WTC11 (cell line): ENCODE results near the gene TOMM6. TPM values are rescaled to one million over a fixed set of nuclear protein-coding genes. Genes with fewer than 3 reads are reported as not detected.

ENCODE experiments used
- ATAC-seq: fragments of 200-7000 bp; cut with Tn5 transposase; 2 replicates; pipeline ENCODE4 v1.10.0; 2021; ENCODE audit warnings: mild to moderate bottlenecking, moderate library complexity
- CTCF ChIA-PET: fragments of 300-600 bp; sonication (Branson Sonifier 250); formaldehyde crosslinking; loops from one replicate; lab custom pipeline; 2021; ENCODE audit warnings: antibody characterized with exemption; lab: Charles Lee
- POLR2A ChIA-PET: fragments of 350-600 bp; sonication (Branson Sonifier 250); formaldehyde crosslinking; loops from one replicate; lab custom pipeline; 2021; ENCODE audit warnings: antibody characterized with exemption; lab: Charles Lee
- DNase-seq: peaks from one replicate; pipeline ENCODE4 v3.0.0; 2021; ENCODE audit warnings: low spot score
- H3K27ac Mint-ChIP-seq: 2 replicates; pipeline ENCODE4 v1.8.0; 2021; ENCODE audit warnings: mixed read lengths
- H3K27me3 Mint-ChIP-seq: 2 replicates; pipeline ENCODE4 v1.8.0; 2021; ENCODE audit warnings: low read depth, mild to moderate bottlenecking, moderate library complexity, mixed read lengths
- H3K36me3 Mint-ChIP-seq: 2 replicates; pipeline ENCODE4 v1.8.0; 2021; ENCODE audit warnings: mixed read lengths
- H3K4me1 Mint-ChIP-seq: 2 replicates; pipeline ENCODE4 v1.8.0; 2022; ENCODE audit warnings: mixed read lengths
- H3K4me3 Mint-ChIP-seq: 2 replicates; pipeline ENCODE4 v1.8.0; 2021; ENCODE audit warnings: mild to moderate bottlenecking, moderate library complexity, mixed read lengths
- H3K9me3 Mint-ChIP-seq: 2 replicates; pipeline ENCODE4 v1.8.0; 2021; ENCODE audit warnings: mixed read lengths
- ESRRA ChIP-seq: sonication (generic); formaldehyde crosslinking; IDR thresholded peaks from 2 replicates; pipeline ENCODE4 v1.8.1; 2022; ENCODE audit warnings: mild to moderate bottlenecking, missing genetic modification reagents, borderline replicate concordance
- FOXK1 ChIP-seq: sonication (generic); formaldehyde crosslinking; IDR thresholded peaks from 2 replicates; pipeline ENCODE4 v1.8.0; 2022; ENCODE audit warnings: mild to moderate bottlenecking, moderate library complexity, missing genetic modification reagents
- GRHL2 ChIP-seq: fragments of 250-450 bp; sonication (Bioruptor Pico); IDR thresholded peaks from 2 replicates; pipeline ENCODE4 v1.8.0; 2022; ENCODE audit warnings: mild to moderate bottlenecking, moderate library complexity; ENCODE audit not compliant: insufficient replicate concordance, severe bottlenecking
- KAT7 ChIP-seq: sonication (generic); formaldehyde crosslinking; IDR thresholded peaks from 2 replicates; pipeline ENCODE4 v1.8.1; 2023; ENCODE audit warnings: missing genetic modification reagents, mild to moderate bottlenecking, borderline replicate concordance
- MXD4 ChIP-seq: fragments of 250-450 bp; sonication (Bioruptor Pico); IDR thresholded peaks from 2 replicates; pipeline ENCODE4 v1.8.0; 2021; ENCODE audit warnings: mild to moderate bottlenecking, moderate library complexity, borderline replicate concordance
- NFE2L1 ChIP-seq: sonication (generic); formaldehyde crosslinking; IDR thresholded peaks from 2 replicates; pipeline ENCODE4 v1.8.1; 2023; ENCODE audit warnings: missing genetic modification reagents
- NR3C1 ChIP-seq: sonication (generic); formaldehyde crosslinking; conservative IDR thresholded peaks from 2 replicates; pipeline ENCODE4 v1.8.1; 2023; ENCODE audit warnings: low read depth, mild to moderate bottlenecking, missing genetic modification reagents
- PREB ChIP-seq: sonication (generic); formaldehyde crosslinking; IDR thresholded peaks from 2 replicates; pipeline ENCODE4 v1.8.1; 2022; ENCODE audit warnings: mild to moderate bottlenecking, missing genetic modification reagents, moderate library complexity, borderline replicate concordance
- TEAD4 ChIP-seq: sonication (generic); formaldehyde crosslinking; IDR thresholded peaks from 2 replicates; pipeline ENCODE4 v1.8.0; 2022; ENCODE audit warnings: mild to moderate bottlenecking, missing genetic modification reagents
- ZBTB21 ChIP-seq: sonication (generic); formaldehyde crosslinking; IDR thresholded peaks from 2 replicates; pipeline ENCODE4 v1.8.1; 2023; ENCODE audit warnings: mild to moderate bottlenecking, missing genetic modification reagents, borderline replicate concordance
- ZNF121 ChIP-seq: sonication (generic); formaldehyde crosslinking; IDR thresholded peaks from 2 replicates; pipeline ENCODE4 v1.8.0; 2023; ENCODE audit warnings: missing genetic modification reagents
- ZNF219 ChIP-seq: sonication (generic); formaldehyde crosslinking; IDR thresholded peaks from 2 replicates; pipeline ENCODE4 v1.8.0; 2023; ENCODE audit warnings: missing genetic modification reagents, mild to moderate bottlenecking, borderline replicate concordance
- ZNF232 ChIP-seq: sonication (generic); formaldehyde crosslinking; IDR thresholded peaks from 2 replicates; pipeline ENCODE4 v1.8.0; 2022; ENCODE audit warnings: mild to moderate bottlenecking, missing genetic modification reagents
- ZNF396 ChIP-seq: fragments of 250-450 bp; sonication (Bioruptor Pico); IDR thresholded peaks from 2 replicates; pipeline ENCODE4 v1.8.0; 2021; ENCODE audit warnings: mild to moderate bottlenecking, moderate library complexity, borderline replicate concordance
- ZNF512 ChIP-seq: sonication (generic); formaldehyde crosslinking; IDR thresholded peaks from 2 replicates; pipeline ENCODE4 v1.8.1; 2022; ENCODE audit warnings: missing genetic modification reagents, borderline replicate concordance
- total RNA-seq: library from RNA; stranded (reverse); gene quantifications from 3 replicates; pipeline ENCODE4 v1.2.3, GENCODE V29; 2021
- TF ChIP-seq, protein P1 (sequence below): sonication (generic); formaldehyde crosslinking; IDR thresholded peaks from 2 replicates; pipeline ENCODE4 v1.8.0; 2022; ENCODE audit warnings: mild to moderate bottlenecking, missing genetic modification reagents

TOMM6 gene
- total RNA-seq, 1 experiment from 2014 or later = 233 TPM

GRCh38 chr6:41757271-41757670 lies 30.2 kb upstream of the TOMM6 start:
- H3K27ac Mint-ChIP-seq = no peak overlapping the region
- DNase-seq = no peak
- no peak for TF ChIP-seq ZNF121 (CRISPR knock-in tag)
- TF ChIP-seq, protein P1, sequence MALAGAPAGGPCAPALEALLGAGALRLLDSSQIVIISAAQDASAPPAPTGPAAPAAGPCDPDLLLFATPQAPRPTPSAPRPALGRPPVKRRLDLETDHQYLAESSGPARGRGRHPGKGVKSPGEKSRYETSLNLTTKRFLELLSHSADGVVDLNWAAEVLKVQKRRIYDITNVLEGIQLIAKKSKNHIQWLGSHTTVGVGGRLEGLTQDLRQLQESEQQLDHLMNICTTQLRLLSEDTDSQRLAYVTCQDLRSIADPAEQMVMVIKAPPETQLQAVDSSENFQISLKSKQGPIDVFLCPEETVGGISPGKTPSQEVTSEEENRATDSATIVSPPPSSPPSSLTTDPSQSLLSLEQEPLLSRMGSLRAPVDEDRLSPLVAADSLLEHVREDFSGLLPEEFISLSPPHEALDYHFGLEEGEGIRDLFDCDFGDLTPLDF = no peak
- TF ChIP-seq GRHL2 = no peak
- TF ChIP-seq ZNF232 (CRISPR knock-in tag) = no peak
- TF ChIP-seq ZNF219 (CRISPR knock-in tag) = no peak
- TF ChIP-seq ZNF512 (CRISPR knock-in tag) = no peak
- no peak overlapping the region for H3K4me3 Mint-ChIP-seq
- H3K9me3 Mint-ChIP-seq = no peaks in the 10 kb centered on the region
- ChIA-PET CTCF (interaction anchor here (1.5 kb wide), 1 partner anchor 22 kb away, joined by 4 read pairs; the partner anchor contains the start of gene TFEB), POLR2A (no interaction called here)
- H3K27me3 Mint-ChIP-seq = peaks cover 3% of the 10 kb centered on the region; the same call in 1 of the 2 replicates
- ATAC-seq = no peak
- peaks cover 6% of the 10 kb centered on the region for H3K4me1 Mint-ChIP-seq
- no peaks in the 10 kb centered on the region for H3K36me3 Mint-ChIP-seq

GRCh38 chr6:41757931-41758640 lies 29.4 kb upstream of the TOMM6 start:
- TF ChIP-seq GRHL2 (no peak), PREB (CRISPR knock-in tag) (no peak), MXD4 (CRISPR knock-in tag) (no peak), TEAD4 (CRISPR knock-in tag) (no peak), NR3C1 (no peak)
- ATAC-seq = no peak
- ChIA-PET POLR2A (no interaction called here), CTCF (interaction anchor here (1.5 kb wide), 1 partner anchor 23 kb away, joined by 4 read pairs; the partner anchor contains the start of gene TFEB)
- Mint-ChIP-seq H3K4me1 (peaks cover 6% of the 10 kb centered on the region), H3K36me3 (no peaks in the 10 kb centered on the region), H3K9me3 (no peaks in the 10 kb centered on the region), H3K4me3 (no peak overlapping the region), H3K27ac (no peak overlapping the region), H3K27me3 (peaks cover 2% of the 10 kb centered on the region; the same call in 1 of the 2 replicates)
- DNase-seq = no peak

DNA sequence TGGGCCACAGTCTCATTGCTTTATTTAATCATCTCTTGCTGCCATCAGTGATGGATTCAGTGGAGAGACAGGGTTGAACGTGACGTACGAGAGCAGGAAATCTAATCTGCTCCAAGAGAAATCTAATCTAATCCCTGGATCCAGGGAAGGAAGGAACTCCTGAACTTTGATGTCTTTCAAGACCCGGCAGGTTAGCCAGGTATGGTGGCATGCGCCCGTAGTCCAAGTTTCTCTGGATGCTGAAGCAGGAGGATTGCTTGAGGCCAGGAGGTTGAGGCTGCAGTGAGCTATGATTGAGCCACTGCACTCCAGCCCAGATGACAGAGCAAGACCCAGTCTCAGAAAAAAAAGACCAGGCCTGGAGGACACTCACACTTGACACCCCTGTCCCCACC lies 28.9 kb upstream of the TOMM6 start:
- no peaks in the 10 kb centered on the region for H3K36me3 Mint-ChIP-seq
- ATAC-seq = no peak
- no peak for TF ChIP-seq GRHL2
- no peak for TF ChIP-seq ZNF396 (CRISPR knock-in tag)
- no peak for TF ChIP-seq MXD4 (CRISPR knock-in tag)
- no peak for TF ChIP-seq FOXK1 (CRISPR knock-in tag)
- TF ChIP-seq ESRRA = no peak
- TF ChIP-seq ZBTB21 = no peak
- no peak for TF ChIP-seq NFE2L1 (CRISPR knock-in tag)
- TF ChIP-seq KAT7 = no peak
- TF ChIP-seq, all 79 proteins: peak for 0
- ChIA-PET CTCF (interaction anchor here (0.5 kb wide), 1 partner anchor 93 kb away, joined by 3 read pairs; no protein-coding TSS in a partner anchor), POLR2A (no interaction called here)
- no peak for DNase-seq
- Mint-ChIP-seq H3K9me3 (no peaks in the 10 kb centered on the region), H3K27me3 (no peaks in the 10 kb centered on the region; the same call in 1 of the 2 replicates), H3K4me3 (no peak overlapping the region), H3K4me1 (peaks cover 6% of the 10 kb centered on the region), H3K27ac (no peak overlapping the region)
